Adrenal gland (tissue), 12 donors: ENCODE measurements around the gene BAZ1A. TPM values are rescaled to one million over a fixed set of nuclear protein-coding genes. Genes with fewer than 3 reads are reported as not detected.

Experiments used
- DNase-seq, 7 donors: peaks; one replicate each; pipeline ENCODE4 v3.0.0-alpha.2; 2019 to 2020
- H3K27ac ChIP-seq, 5 donors: fragments of 200-600 bp; sonication (generic) in 4 of 5; 1 replicate in 3 of 5; 2 replicates in 2 of 5; pipeline versions ENCODE4 v1.5.1 to v1.8.0; 2016 to 2020; ENCODE audit warnings: mild to moderate bottlenecking in 1 of 5
- H3K27me3 ChIP-seq: fragments of 200-600 bp; 2 replicates; pipeline ENCODE4 v1.8.0; 2021
- H3K36me3 ChIP-seq, 2 donors: fragments of 200-600 bp; replicated peaks in 1 of 2; 1 replicate in 1 of 2; 2 replicates in 1 of 2; pipeline versions ENCODE4 v1.5.1 to v1.8.0; 2018 to 2022
- H3K4me1 ChIP-seq, 2 donors: fragments of 200-600 bp; replicated peaks in 1 of 2; 1 replicate in 1 of 2; 2 replicates in 1 of 2; pipeline versions ENCODE4 v1.5.1 to v1.8.0; 2018 to 2021
- H3K4me3 ChIP-seq, 4 donors: fragments of 200-600 bp; sonication (generic) in 3 of 4; one replicate each; pipeline ENCODE4 v1.5.1; 2016 to 2018
- H3K9me3 ChIP-seq, 3 donors: fragments of 200-600 bp; sonication (generic) in 1 of 3; replicated peaks in 1 of 3; 1 replicate in 2 of 3; 2 replicates in 1 of 3; pipeline versions ENCODE4 v1.5.1 to v1.8.0; 2016 to 2021
- POLR2A ChIP-seq, 2 donors: fragments of 450-650 bp; IDR thresholded peaks; one replicate each; pipeline ENCODE4 v1.6.1; 2017; ENCODE audit warnings: antibody characterized with exemption in 2 of 2, mild to moderate bottlenecking in 2 of 2, moderate library complexity in 1 of 2
- WGBS, 4 donors: extraction: QIAGEN DNeasy Blood & Tissue Kit in 2 of 4; methylation state at CpG; one replicate each; pipeline versions ENCODE4 v1.1.5 to v1.1.7; 2013 to 2017; 5-methylcytosine and 5-hydroxymethylcytosine counted together
- intact Hi-C, 2 donors: fragments of 100-400 bp; cut with DNase I; formaldehyde crosslinking; loops; one replicate each; pipeline versions ENCODE4 v1.14.1 to v1.15.0; 2022 to 2023
- polyA plus RNA-seq, 3 donors: library from polyadenylated mRNA; stranded (reverse); fragments of 200-250 nt in 2 of 3; fragments of 350-450 nt in 1 of 3; fragmentation: Illumina TruSeq in 1 of 3; extraction: RNeasy Lipid Tissue Mini Kit (QIAGEN cat#74804) in 1 of 3; gene quantifications; one replicate each; pipeline ENCODE4 v1.2.3, GENCODE V29; 2013 to 2014
- total RNA-seq, 9 donors: library from RNA; depleted of rRNA in 4 of 9; stranded (reverse); fragments of >200 nt in 4 of 9; fragments of 120-200 nt in 1 of 9; fragmentation: NEBNext Ultra II Directional in 1 of 9; extraction: Animal tissue kit (Norgen Biotek cat#: 25700) in 1 of 9; gene quantifications; one replicate each; pipeline versions ENCODE4 v1.1.0 to v1.2.4, GENCODE V29; 2013 to 2023
- TF ChIP-seq, protein P1 (sequence below), 6 experiments: fragments of 450-650 bp in 4 of 6; fragments of 200-600 bp in 2 of 6; sonication (generic) in 1 of 6; IDR thresholded peaks; 1 replicate in 5 of 6; 2 replicates in 1 of 6; pipeline versions ENCODE4 v1.5.1 to v1.8.0; 2016 to 2021; ENCODE audit warnings: antibody characterized with exemption in 6 of 6, mild to moderate bottlenecking in 2 of 6, moderate library complexity in 1 of 6
- donor health status: healthy with polysubstance abuse.
- donor health status: Bipolar disorder and iron deficiency.
- donor health status: DM: yes; HTN: yes; CAD: no.
- donor health status: DM: no; HTN: no; CAD: no.
- donor health status: DM: no; HTN: no; CAD: no.
- donor health status: DM: yes; HTN: yes; CAD: no.

BAZ1A gene
- total and polyA plus RNA-seq, 12 donors: 8.5 to 33.0 (median 14.4) TPM

DNA sequence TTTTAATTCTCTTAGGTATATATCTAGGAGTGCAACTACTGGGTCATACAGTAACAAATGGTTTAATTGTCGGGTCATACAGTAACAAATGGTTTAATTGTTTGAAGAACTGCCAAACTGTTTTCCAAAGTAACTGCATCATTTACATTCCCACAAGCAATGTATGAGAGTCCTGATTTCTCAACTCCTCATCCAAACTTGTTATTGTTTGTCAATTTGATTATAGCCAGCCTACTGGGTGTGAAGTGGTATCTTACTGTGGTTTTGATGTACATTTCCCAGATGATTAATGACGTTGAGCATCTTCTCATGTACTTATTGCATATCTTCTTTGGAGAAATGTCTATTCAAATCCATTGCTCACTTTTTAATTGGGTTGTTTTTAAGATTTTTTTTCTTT lies 93.1 kb downstream of the BAZ1A start:
- 86 to 95% (median 91%) methylated on average over 2 of the region's 2 CpGs for WGBS, 4 donors
- Histone ChIP-seq H3K27ac (no peak overlapping the region), H3K36me3 (peaks cover 0 to 14% of the 10 kb centered on the region in 2 donors)

DNA sequence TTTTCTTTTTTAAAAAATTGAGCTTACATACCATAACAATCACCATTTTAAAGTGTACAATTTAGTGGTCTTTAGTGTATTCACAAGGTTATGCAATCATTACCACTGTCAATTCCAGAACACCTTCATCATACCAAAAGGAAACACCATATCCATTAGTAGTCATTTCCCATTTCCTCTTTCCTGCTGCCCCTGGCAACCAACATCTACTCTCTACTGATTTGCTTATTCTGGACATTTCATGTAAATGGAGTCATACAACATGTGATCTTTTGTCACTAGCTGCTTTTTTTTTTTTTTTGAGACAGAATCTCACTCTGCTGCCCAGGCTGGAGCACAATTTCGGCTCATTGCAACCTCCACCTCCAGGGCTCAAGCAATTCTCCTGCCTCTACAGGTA lies 93.9 kb downstream of the BAZ1A start:
- WGBS, 4 donors: 84 to 91% (median 85%) methylated on average over 1 of the region's 1 CpG
- TF ChIP-seq, protein P1, sequence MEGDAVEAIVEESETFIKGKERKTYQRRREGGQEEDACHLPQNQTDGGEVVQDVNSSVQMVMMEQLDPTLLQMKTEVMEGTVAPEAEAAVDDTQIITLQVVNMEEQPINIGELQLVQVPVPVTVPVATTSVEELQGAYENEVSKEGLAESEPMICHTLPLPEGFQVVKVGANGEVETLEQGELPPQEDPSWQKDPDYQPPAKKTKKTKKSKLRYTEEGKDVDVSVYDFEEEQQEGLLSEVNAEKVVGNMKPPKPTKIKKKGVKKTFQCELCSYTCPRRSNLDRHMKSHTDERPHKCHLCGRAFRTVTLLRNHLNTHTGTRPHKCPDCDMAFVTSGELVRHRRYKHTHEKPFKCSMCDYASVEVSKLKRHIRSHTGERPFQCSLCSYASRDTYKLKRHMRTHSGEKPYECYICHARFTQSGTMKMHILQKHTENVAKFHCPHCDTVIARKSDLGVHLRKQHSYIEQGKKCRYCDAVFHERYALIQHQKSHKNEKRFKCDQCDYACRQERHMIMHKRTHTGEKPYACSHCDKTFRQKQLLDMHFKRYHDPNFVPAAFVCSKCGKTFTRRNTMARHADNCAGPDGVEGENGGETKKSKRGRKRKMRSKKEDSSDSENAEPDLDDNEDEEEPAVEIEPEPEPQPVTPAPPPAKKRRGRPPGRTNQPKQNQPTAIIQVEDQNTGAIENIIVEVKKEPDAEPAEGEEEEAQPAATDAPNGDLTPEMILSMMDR (IDR thresholded peaks at IDR 0.05): no peak
- TF ChIP-seq POLR2A (IDR thresholded peaks at IDR 0.05): no peak
- H3K4me1 ChIP-seq: no peaks in the 10 kb centered on the region
- H3K9me3 ChIP-seq: no peaks in the 10 kb centered on the region
- H3K27ac ChIP-seq: peak overlapping the region in 1 of 5 donors; percentile 39
- H3K36me3 ChIP-seq: peaks cover 0 to 14% of the 10 kb centered on the region in 2 donors
- intact Hi-C loops: no loop called here
- H3K27me3 ChIP-seq: no peaks in the 10 kb centered on the region
- DNase-seq: peak in 2 of 7 donors; percentile 25 to 33
- H3K4me3 ChIP-seq: no peak overlapping the region

More for the DNA sequence above, 93.1 kb downstream of the BAZ1A start:
- no peak for DNase-seq
- Histone ChIP-seq H3K4me1 (no peaks in the 10 kb centered on the region), H3K4me3 (no peak overlapping the region), H3K27me3 (no peaks in the 10 kb centered on the region), H3K9me3 (no peaks in the 10 kb centered on the region)
- intact Hi-C loops: no loop called here
- no peak for TF ChIP-seq POLR2A (IDR thresholded peaks at IDR 0.05)
- TF ChIP-seq, protein P1 (IDR thresholded peaks at IDR 0.05): no peak

GRCh38 chr14:34780646-34781045 lies 94.5 kb downstream of the BAZ1A start:
- H3K4me1 ChIP-seq: no peaks in the 10 kb centered on the region
- H3K27ac ChIP-seq: peak overlapping the region in 1 of 5 donors; percentile 39
- intact Hi-C loops: no loop called here
- no peak overlapping the region for H3K4me3 ChIP-seq
- TF ChIP-seq, protein P1 (IDR thresholded peaks at IDR 0.05): no peak
- TF ChIP-seq POLR2A (IDR thresholded peaks at IDR 0.05): no peak
- H3K9me3 ChIP-seq: no peaks in the 10 kb centered on the region
- DNase-seq: no peak
- no peaks in the 10 kb centered on the region for H3K27me3 ChIP-seq
- H3K36me3 ChIP-seq: peaks cover 0 to 14% of the 10 kb centered on the region in 2 donors

DNA sequence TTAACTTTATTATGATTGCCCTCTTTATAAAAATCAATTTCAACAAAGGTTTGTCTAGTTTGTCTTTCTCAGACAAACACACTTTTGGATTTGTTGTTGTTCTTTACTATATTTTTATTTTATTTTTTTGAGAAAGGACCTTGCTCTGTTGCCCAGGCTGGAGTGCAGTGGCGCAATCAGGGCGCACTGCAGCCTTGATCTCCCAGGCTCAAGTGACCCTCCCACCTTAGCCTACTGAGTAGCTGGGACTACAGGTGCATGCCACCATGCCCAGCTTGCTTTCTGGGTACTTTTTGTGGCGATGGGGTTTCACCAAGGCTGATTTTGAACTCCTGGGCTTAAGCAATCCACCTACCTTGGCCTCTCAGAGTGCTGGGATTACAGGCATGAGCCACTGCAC lies 96.4 kb downstream of the BAZ1A start:
- Histone ChIP-seq H3K9me3 (no peaks in the 10 kb centered on the region), H3K27me3 (no peaks in the 10 kb centered on the region), H3K27ac (no peak overlapping the region), H3K4me3 (no peak overlapping the region), H3K4me1 (no peaks in the 10 kb centered on the region), H3K36me3 (peaks cover 0 to 13% of the 10 kb centered on the region in 2 donors)
- intact Hi-C loops: no loop called here
- no peak for DNase-seq
- 92 to 100% (median 97%) methylated on average over 3 of the region's 3 CpGs for WGBS, 4 donors
- TF ChIP-seq, protein P1 (IDR thresholded peaks at IDR 0.05): no peak
- TF ChIP-seq POLR2A (IDR thresholded peaks at IDR 0.05): no peak
